Hepatocyte (in vitro differentiated cells): ENCODE measurements around the gene MYBPC3. TPM values are rescaled to one million over a fixed set of nuclear protein-coding genes. Genes with fewer than 3 reads are reported as not detected.

ENCODE experiments used
- DNase-seq: peaks from one replicate; pipeline ENCODE4 v3.0.0-alpha.2; 2016; ENCODE audit warnings: low spot score
- H2AFZ ChIP-seq: fragments of 200-600 bp; sonication (generic); 2 replicates; pipeline ENCODE4 v1.6.0; 2016; ENCODE audit warnings: antibody characterized with exemption, mild to moderate bottlenecking
- H3K27ac ChIP-seq: fragments of 200-600 bp; sonication (generic); 2 replicates; pipeline ENCODE4 v1.5.1; 2016; ENCODE audit warnings: mild to moderate bottlenecking
- H3K27me3 ChIP-seq: fragments of 200-600 bp; sonication (generic); 2 replicates; pipeline ENCODE4 v1.6.1; 2016
- H3K36me3 ChIP-seq: fragments of 200-600 bp; sonication (generic); replicated peaks from 2 replicates; pipeline ENCODE4 v1.5.1; 2016; ENCODE audit warnings: low read depth; ENCODE audit not compliant: insufficient read depth
- H3K4me1 ChIP-seq: fragments of 200-600 bp; sonication (generic); 2 replicates; pipeline ENCODE4 v1.5.1; 2016; ENCODE audit warnings: mild to moderate bottlenecking, moderate library complexity; ENCODE audit not compliant: insufficient read depth
- H3K4me2 ChIP-seq: fragments of 200-600 bp; sonication (generic); 2 replicates; pipeline ENCODE4 v1.6.0; 2016
- H3K4me3 ChIP-seq: fragments of 200-600 bp; sonication (generic); 2 replicates; pipeline ENCODE4 v1.5.1; 2016; ENCODE audit warnings: mild to moderate bottlenecking
- H3K79me2 ChIP-seq: fragments of 200-600 bp; sonication (generic); 2 replicates; pipeline ENCODE4 v1.6.0; 2017; ENCODE audit warnings: mild to moderate bottlenecking
- H3K9me2 ChIP-seq: fragments of 200-600 bp; sonication (generic); replicated peaks from 2 replicates; pipeline ENCODE4 v1.6.0; 2017; ENCODE audit warnings: mild to moderate bottlenecking; ENCODE audit not compliant: insufficient read depth
- H3K9me3 ChIP-seq: fragments of 200-600 bp; sonication (generic); 2 replicates; pipeline ENCODE4 v1.5.1; 2016; ENCODE audit warnings: low read depth, mild to moderate bottlenecking
- H4K20me1 ChIP-seq: fragments of 200-600 bp; sonication (generic); 2 replicates; pipeline ENCODE4 v1.6.0; 2016; ENCODE audit warnings: mild to moderate bottlenecking; ENCODE audit not compliant: insufficient read depth, poor library complexity, severe bottlenecking
- EZH2 ChIP-seq: fragments of 200-600 bp; sonication (generic); IDR thresholded peaks from 2 replicates; pipeline ENCODE4 v1.6.1; 2016; ENCODE audit warnings: antibody characterized with exemption, mild to moderate bottlenecking, borderline replicate concordance
- EZH2phosphoT487 ChIP-seq: fragments of 200-600 bp; sonication (generic); IDR thresholded peaks from one replicate; pipeline ENCODE4 v1.6.1; 2018; ENCODE audit warnings: antibody characterized with exemption, mild to moderate bottlenecking, low read depth, moderate library complexity; ENCODE audit not compliant: unreplicated experiment, severe bottlenecking
- WGBS: methylation state at CpG from one replicate; pipeline ENCODE4 v1.1.6; 2016; ENCODE audit warnings: low lambda C conversion rate; ENCODE audit errors: missing lambda C conversion rate; 5-methylcytosine and 5-hydroxymethylcytosine counted together
- polyA plus RNA-seq: library from polyadenylated mRNA; unstranded; fragments of >200 nt; fragmentation: Nextera tagmentation; extraction: Ambion mirVana; gene quantifications from 2 replicates; pipeline ENCODE4 v1.2.1, GENCODE V29; 2016
- total RNA-seq: library from RNA; depleted of rRNA; stranded (reverse); fragments of >200 nt; gene quantifications from 2 replicates; pipeline ENCODE4 v1.2.3, GENCODE V29; 2014
- TF ChIP-seq, protein P1 (sequence below): fragments of 200-600 bp; sonication (generic); IDR thresholded peaks from 2 replicates; pipeline ENCODE4 v1.5.1; 2016; ENCODE audit warnings: antibody characterized with exemption, mild to moderate bottlenecking; ENCODE audit not compliant: poor library complexity

MYBPC3 gene
- total and polyA plus RNA-seq, 2 experiments from 2014 or later = 0.51 to 1.4 TPM

DNA sequence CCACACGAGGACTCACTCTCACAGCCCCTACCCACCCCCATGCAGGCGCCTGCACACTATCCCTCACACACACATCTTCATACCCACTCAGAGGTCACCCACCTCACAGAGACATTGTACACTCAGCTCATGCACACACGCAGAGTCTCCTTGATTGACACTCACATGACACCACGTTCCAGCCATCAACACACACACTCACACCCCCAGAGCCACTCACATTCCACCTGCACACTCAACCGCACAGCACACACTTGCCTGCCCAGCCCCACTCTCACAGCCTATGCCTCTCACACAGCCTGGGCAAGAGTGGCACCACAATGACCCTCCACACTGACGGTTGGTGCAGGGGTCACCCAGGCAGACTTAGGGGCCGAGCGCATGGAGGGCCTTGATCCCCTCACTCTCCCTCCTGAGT, 23.6 kb upstream of the MYBPC3 start:
- no peaks in the 10 kb centered on the region for H4K20me1 ChIP-seq
- H3K27ac ChIP-seq = no peak overlapping the region
- no peak overlapping the region for H3K4me3 ChIP-seq

DNA sequence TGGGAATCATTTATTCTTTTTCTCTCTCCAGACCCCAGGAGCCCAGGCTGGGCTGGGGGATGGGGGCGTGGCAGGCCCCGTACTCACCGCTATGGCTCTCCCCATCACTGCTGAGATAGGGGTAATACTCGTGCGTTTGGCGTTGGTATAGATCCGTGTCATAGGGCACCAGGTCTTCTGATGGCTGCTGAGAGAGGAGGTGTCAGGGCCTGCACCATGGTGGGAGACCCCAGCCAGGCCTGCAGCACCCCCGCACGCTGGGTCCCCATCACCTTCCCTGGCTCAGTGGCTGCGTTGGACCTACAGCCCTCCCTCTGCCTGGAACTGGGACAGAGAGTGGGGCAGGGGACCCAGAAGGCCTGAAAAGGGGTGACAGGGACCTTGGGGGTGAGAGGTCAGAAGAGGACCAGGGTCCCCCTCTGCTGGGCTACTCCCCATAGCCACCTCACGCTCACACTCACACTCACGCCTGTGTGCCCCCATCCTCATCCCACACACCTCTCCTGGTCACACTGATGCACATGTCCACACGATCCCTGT, 23.1 kb upstream of the MYBPC3 start:
- H4K20me1 ChIP-seq = no peaks in the 10 kb centered on the region
- no peak for DNase-seq
- H3K36me3 ChIP-seq = no peaks in the 10 kb centered on the region
- no peak overlapping the region for H3K4me3 ChIP-seq
- no peaks in the 10 kb centered on the region for H3K79me2 ChIP-seq
- no peaks in the 10 kb centered on the region for H3K4me1 ChIP-seq
- H3K4me2 ChIP-seq = no peak overlapping the region
- H3K27ac ChIP-seq = no peak overlapping the region
- H3K27me3 ChIP-seq = no peaks in the 10 kb centered on the region
- WGBS = 95% methylated on average over 13 of the region's 13 CpGs
- no peak overlapping the region for H2AFZ ChIP-seq
- H3K9me3 ChIP-seq = no peaks in the 10 kb centered on the region
- TF ChIP-seq EZH2 = no peak
- TF ChIP-seq, protein P1, sequence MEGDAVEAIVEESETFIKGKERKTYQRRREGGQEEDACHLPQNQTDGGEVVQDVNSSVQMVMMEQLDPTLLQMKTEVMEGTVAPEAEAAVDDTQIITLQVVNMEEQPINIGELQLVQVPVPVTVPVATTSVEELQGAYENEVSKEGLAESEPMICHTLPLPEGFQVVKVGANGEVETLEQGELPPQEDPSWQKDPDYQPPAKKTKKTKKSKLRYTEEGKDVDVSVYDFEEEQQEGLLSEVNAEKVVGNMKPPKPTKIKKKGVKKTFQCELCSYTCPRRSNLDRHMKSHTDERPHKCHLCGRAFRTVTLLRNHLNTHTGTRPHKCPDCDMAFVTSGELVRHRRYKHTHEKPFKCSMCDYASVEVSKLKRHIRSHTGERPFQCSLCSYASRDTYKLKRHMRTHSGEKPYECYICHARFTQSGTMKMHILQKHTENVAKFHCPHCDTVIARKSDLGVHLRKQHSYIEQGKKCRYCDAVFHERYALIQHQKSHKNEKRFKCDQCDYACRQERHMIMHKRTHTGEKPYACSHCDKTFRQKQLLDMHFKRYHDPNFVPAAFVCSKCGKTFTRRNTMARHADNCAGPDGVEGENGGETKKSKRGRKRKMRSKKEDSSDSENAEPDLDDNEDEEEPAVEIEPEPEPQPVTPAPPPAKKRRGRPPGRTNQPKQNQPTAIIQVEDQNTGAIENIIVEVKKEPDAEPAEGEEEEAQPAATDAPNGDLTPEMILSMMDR = no peak
- TF ChIP-seq EZH2phosphoT487 = no peak
- H3K9me2 ChIP-seq = no peaks in the 10 kb centered on the region

More for the DNA sequence above, 23.6 kb upstream of the MYBPC3 start:
- Histone ChIP-seq H2AFZ (no peak overlapping the region), H3K79me2 (no peaks in the 10 kb centered on the region), H3K4me2 (no peak overlapping the region), H3K27me3 (no peaks in the 10 kb centered on the region), H3K9me2 (no peaks in the 10 kb centered on the region), H3K9me3 (no peaks in the 10 kb centered on the region), H3K4me1 (no peaks in the 10 kb centered on the region), H3K36me3 (no peaks in the 10 kb centered on the region)
- WGBS = 79% methylated on average over 5 of the region's 8 CpGs
- TF ChIP-seq EZH2phosphoT487 = no peak
- no peak for TF ChIP-seq EZH2
- TF ChIP-seq, protein P1 = no peak
- no peak for DNase-seq

DNA sequence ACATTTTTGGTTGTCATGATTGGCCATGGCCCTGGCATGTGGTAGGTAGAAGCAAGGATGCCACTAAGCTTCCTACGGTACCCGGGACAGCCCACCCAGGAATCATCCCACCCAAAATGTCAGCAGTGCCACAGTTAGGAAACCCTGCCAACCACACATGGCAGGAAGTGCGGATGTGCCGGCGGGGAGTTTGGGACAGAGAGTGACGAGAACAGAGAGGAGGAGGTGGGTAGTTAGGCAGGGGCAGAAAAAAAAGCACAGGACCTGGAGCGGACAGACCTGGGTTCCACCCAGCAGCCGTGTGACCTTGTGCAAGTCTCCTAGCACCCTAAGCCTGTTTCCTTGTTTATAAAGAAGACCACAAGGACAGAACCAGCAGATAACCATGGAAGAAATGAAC, 22.5 kb upstream of the MYBPC3 start:
- WGBS = 98% methylated on average over 8 of the region's 8 CpGs
- no peaks in the 10 kb centered on the region for H4K20me1 ChIP-seq
- no peak overlapping the region for H3K27ac ChIP-seq
- H3K9me3 ChIP-seq = no peaks in the 10 kb centered on the region
- no peaks in the 10 kb centered on the region for H3K36me3 ChIP-seq
- no peak overlapping the region for H3K4me3 ChIP-seq
- no peaks in the 10 kb centered on the region for H3K4me1 ChIP-seq
- H2AFZ ChIP-seq = no peak overlapping the region
- H3K9me2 ChIP-seq = no peaks in the 10 kb centered on the region
- H3K4me2 ChIP-seq = no peak overlapping the region
- no peak for DNase-seq
- no peaks in the 10 kb centered on the region for H3K79me2 ChIP-seq
- H3K27me3 ChIP-seq = no peaks in the 10 kb centered on the region
- TF ChIP-seq EZH2phosphoT487 (no peak), EZH2 (no peak)
- TF ChIP-seq, protein P1 = no peak

DNA sequence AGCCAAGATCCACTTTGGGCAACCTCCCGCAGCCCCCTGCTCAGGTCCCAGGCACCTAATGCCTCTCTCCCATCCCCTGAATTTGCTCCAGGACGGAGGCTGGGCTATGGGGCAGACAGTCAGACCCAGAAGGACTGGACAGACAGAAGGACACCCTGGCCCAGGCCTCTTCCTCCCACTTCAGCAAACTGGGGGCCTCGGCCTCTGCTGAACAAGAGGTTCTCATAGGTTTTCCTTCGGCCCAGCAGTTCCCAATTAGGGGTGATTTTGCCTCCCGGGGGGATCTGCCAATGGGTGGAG, 22.2 kb upstream of the MYBPC3 start:
- Histone ChIP-seq H3K79me2 (no peaks in the 10 kb centered on the region), H2AFZ (no peak overlapping the region), H3K4me1 (no peaks in the 10 kb centered on the region)

More for the DNA sequence above, 22.2 kb upstream of the MYBPC3 start:
- H3K4me3 ChIP-seq = no peak overlapping the region
- H3K27me3 ChIP-seq = no peaks in the 10 kb centered on the region
- TF ChIP-seq EZH2 (no peak), EZH2phosphoT487 (no peak)
- TF ChIP-seq, protein P1 = no peak
- no peaks in the 10 kb centered on the region for H4K20me1 ChIP-seq
- WGBS = 79% methylated on average over 5 of the region's 5 CpGs
- no peaks in the 10 kb centered on the region for H3K36me3 ChIP-seq
- no peaks in the 10 kb centered on the region for H3K9me2 ChIP-seq
- no peak for DNase-seq
- H3K9me3 ChIP-seq = no peaks in the 10 kb centered on the region
- H3K4me2 ChIP-seq = no peak overlapping the region
- H3K27ac ChIP-seq = no peak overlapping the region
